Measurements from ENCODE around the gene SPIB. TPM values are rescaled to one million over a fixed set of nuclear protein-coding genes. Genes with fewer than 3 reads are reported as not detected.

Gene SPIB
- total RNA-seq, 1 donor from 2014 or later = 0.11 TPM

GRCh38 chr19:50425581-50425980, 6.8 kb downstream of the SPIB start:
- H3K9me3 Mint-ChIP-seq = no peaks in the 10 kb centered on the region
- no peak overlapping the region for H3K4me3 Mint-ChIP-seq
- H3K36me3 Mint-ChIP-seq = no peaks in the 10 kb centered on the region
- TF ChIP-seq CTCF (IDR thresholded peaks at IDR 0.05; ENCODE audit: unreplicated experiment) = no peak
- no peak for DNase-seq (ENCODE audit: low spot score in 2 of 2, unreplicated experiment in 2 of 2)
- H3K27me3 Mint-ChIP-seq (ENCODE audit: low read depth) = peaks cover 33% of the 10 kb centered on the region
- H3K27ac Mint-ChIP-seq = no peak overlapping the region
- H3K4me1 Mint-ChIP-seq = no peaks in the 10 kb centered on the region

GRCh38 chr19:50427318-50427925, 8.7 kb downstream of the SPIB start:
- H3K4me1 Mint-ChIP-seq = peaks cover 9% of the 10 kb centered on the region
- no peak for TF ChIP-seq CTCF (IDR thresholded peaks at IDR 0.05; ENCODE audit: unreplicated experiment)
- no peak for DNase-seq (ENCODE audit: low spot score in 2 of 2, unreplicated experiment in 2 of 2)
- H3K27ac Mint-ChIP-seq = no peak overlapping the region
- no peaks in the 10 kb centered on the region for H3K9me3 Mint-ChIP-seq
- no peaks in the 10 kb centered on the region for H3K36me3 Mint-ChIP-seq
- H3K27me3 Mint-ChIP-seq (ENCODE audit: low read depth) = peaks cover 29% of the 10 kb centered on the region
- peak overlapping the region; percentile 43 for H3K4me3 Mint-ChIP-seq

GRCh38 chr19:50427997-50428425, 9.3 kb downstream of the SPIB start:
- Mint-ChIP-seq H3K27me3 (ENCODE audit: low read depth) (peaks cover 31% of the 10 kb centered on the region), H3K27ac (no peak overlapping the region), H3K4me3 (peak overlapping the region; percentile 43), H3K36me3 (no peaks in the 10 kb centered on the region), H3K4me1 (peaks cover 13% of the 10 kb centered on the region), H3K9me3 (no peaks in the 10 kb centered on the region)
- DNase-seq (ENCODE audit: low spot score in 2 of 2, unreplicated experiment in 2 of 2) = peak in 1 of 2 experiments; percentile 67
- TF ChIP-seq CTCF (IDR thresholded peaks at IDR 0.05; ENCODE audit: unreplicated experiment) = no peak

- H3K4me3 Mint-ChIP-seq = no peak overlapping the region
- peaks cover 15% of the 10 kb centered on the region for H3K4me1 Mint-ChIP-seq
- no peak for TF ChIP-seq CTCF (IDR thresholded peaks at IDR 0.05; ENCODE audit: unreplicated experiment)
- no peak overlapping the region for H3K27ac Mint-ChIP-seq
- H3K36me3 Mint-ChIP-seq = no peaks in the 10 kb centered on the region
- peaks cover 35% of the 10 kb centered on the region for H3K27me3 Mint-ChIP-seq (ENCODE audit: low read depth)
- no peak for DNase-seq (ENCODE audit: low spot score in 2 of 2, unreplicated experiment in 2 of 2)
- no peaks in the 10 kb centered on the region for H3K9me3 Mint-ChIP-seq
Observed at GRCh38 chr19:50428772-50429463, 10.2 kb downstream of the SPIB start.

GRCh38 chr19:50430888-50431342, 12.2 kb downstream of the SPIB start:
- peaks cover 42% of the 10 kb centered on the region for H3K27me3 Mint-ChIP-seq (ENCODE audit: low read depth)
- H3K4me1 Mint-ChIP-seq = peaks cover 20% of the 10 kb centered on the region
- no peak overlapping the region for H3K27ac Mint-ChIP-seq
- H3K9me3 Mint-ChIP-seq = no peaks in the 10 kb centered on the region
- DNase-seq (ENCODE audit: low spot score in 2 of 2, unreplicated experiment in 2 of 2) = no peak
- no peaks in the 10 kb centered on the region for H3K36me3 Mint-ChIP-seq
- no peak for TF ChIP-seq CTCF (IDR thresholded peaks at IDR 0.05; ENCODE audit: unreplicated experiment)
- H3K4me3 Mint-ChIP-seq = peak overlapping the region; percentile 88

All from mesothelial cell of epicardium (in vitro differentiated cells).